Ectodermal cell (in vitro differentiated cells): ENCODE data around the gene LPP.

Experiments used
- H3K27ac ChIP-seq: 2 replicates; pipeline ENCODE4 v1.7.0; 2013; ENCODE audit warnings: mild to moderate bottlenecking, low read depth, low read length; ENCODE audit not compliant: insufficient read depth, poor library complexity, severe bottlenecking
- H3K27me3 ChIP-seq: 2 replicates; pipeline ENCODE4 v1.7.0; 2013; ENCODE audit warnings: mild to moderate bottlenecking, low read length; ENCODE audit not compliant: insufficient read depth, control insufficient read depth, poor library complexity, severe bottlenecking
- H3K36me3 ChIP-seq: one replicate; pipeline ENCODE4 v1.7.0; 2013; ENCODE audit warnings: low read length; ENCODE audit not compliant: control insufficient read depth, insufficient read depth
- H3K4me1 ChIP-seq: one replicate; pipeline ENCODE4 v1.7.0; 2013; ENCODE audit warnings: low read length; ENCODE audit not compliant: control insufficient read depth, insufficient read depth
- H3K4me3 ChIP-seq: 2 replicates; pipeline ENCODE4 v1.7.0; 2013; ENCODE audit warnings: low read depth, low read length, control low read depth; ENCODE audit not compliant: insufficient read depth
- H3K9me3 ChIP-seq: 2 replicates; pipeline ENCODE4 v1.7.0; 2013; ENCODE audit warnings: mild to moderate bottlenecking, low read length, moderate library complexity; ENCODE audit not compliant: control insufficient read depth
- WGBS, 2 experiments: methylation state at CpG; one replicate each; pipeline ENCODE4 v1.1.7; 2013; ENCODE audit warnings: missing lambda C conversion rate in 2 of 2; 5-methylcytosine and 5-hydroxymethylcytosine counted together

The LPP gene

DNA sequence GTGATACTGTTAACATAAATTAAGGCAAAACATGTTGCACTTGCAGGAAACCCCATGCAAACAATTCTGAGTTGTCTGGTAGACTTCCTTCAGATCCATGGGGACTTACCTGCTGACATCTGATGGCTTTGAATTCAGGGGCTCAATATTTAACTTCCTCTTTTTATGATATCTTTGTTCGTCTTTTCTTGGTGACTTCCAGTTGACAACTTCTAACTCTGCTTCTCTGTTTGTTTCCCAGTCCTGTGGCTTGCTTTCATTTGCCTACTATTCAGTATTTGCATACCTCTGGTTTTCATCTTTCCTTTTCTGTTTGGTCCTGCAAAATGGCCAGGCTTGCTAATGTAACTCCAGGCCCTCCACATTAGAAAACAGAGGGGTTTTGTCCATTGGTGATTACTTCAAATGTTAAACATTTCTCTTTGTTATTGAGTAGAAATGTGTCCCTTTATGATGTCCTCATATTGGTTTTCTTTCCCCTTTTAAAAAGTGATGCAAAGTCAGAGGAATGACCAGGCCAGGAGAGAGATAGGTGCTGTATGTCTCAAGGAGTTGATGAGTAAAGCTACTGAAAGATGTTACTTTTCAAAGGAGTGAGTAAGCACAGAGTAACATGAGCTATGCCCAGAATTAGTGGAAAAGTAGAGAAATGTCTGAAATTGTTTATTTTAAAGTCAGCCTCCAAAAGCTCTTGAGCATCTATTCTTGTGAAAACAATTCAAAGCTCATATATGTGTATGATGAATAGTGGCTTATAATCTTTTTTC is 335.9 kb downstream of the LPP start:
- H3K27ac ChIP-seq, result no peak overlapping the region
- H3K36me3 ChIP-seq, result no peaks in the 10 kb centered on the region
- no peak overlapping the region for H3K4me3 ChIP-seq
- 85 to 97% methylated on average over 1 of the region's 1 CpG for WGBS, 2 experiments
- no peaks in the 10 kb centered on the region for H3K4me1 ChIP-seq
- H3K27me3 ChIP-seq, result no peaks in the 10 kb centered on the region
- H3K9me3 ChIP-seq, result no peaks in the 10 kb centered on the region

DNA sequence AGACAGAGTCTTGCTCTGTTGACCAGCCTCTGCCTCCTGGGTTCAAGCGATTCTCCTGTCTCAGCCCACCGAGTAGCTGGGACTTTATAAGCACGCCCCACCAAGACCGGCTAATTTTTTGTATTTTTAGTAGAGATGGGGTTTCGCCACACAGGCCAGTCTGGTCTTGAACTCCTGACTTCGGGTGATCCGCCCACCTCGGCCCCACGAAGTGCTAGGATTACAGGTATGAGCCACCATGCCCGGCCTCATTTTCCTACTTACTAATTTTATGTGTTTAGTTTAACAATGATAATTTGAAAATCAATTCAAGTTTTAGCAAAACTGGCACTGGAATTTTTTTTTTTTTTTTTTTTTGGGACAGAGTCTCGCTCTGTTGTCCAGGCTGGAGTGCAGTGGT is 336.5 kb downstream of the LPP start:
- H3K4me3 ChIP-seq, result no peak overlapping the region
- 92 to 95% methylated on average over 10 to 11 of the region's 11 CpGs for WGBS, 2 experiments
- H3K36me3 ChIP-seq, result no peaks in the 10 kb centered on the region
- H3K9me3 ChIP-seq, result no peaks in the 10 kb centered on the region
- H3K4me1 ChIP-seq, result no peaks in the 10 kb centered on the region
- no peak overlapping the region for H3K27ac ChIP-seq
- no peaks in the 10 kb centered on the region for H3K27me3 ChIP-seq

DNA sequence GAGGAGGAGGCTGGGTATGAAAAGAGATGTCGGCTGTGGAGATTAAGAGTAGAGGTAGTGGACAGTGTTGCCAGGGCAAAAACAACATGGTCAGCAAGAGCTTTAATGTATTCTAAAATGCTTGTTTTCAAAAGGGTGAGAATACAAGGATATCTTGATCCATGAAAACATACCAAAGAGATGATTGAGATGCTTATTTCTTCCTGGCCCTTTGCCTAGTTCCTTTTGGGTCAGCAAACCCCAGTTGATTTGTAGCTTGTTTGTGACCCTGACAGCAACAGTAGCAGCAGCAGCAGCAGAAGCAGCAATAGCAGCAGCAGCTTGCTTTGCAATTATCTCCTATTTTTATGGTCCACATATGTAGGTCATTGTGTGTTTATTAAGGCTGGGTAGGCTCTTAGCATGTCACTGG is 337.3 kb downstream of the LPP start:
- 88 to 93% methylated on average over 1 of the region's 1 CpG for WGBS, 2 experiments

DNA sequence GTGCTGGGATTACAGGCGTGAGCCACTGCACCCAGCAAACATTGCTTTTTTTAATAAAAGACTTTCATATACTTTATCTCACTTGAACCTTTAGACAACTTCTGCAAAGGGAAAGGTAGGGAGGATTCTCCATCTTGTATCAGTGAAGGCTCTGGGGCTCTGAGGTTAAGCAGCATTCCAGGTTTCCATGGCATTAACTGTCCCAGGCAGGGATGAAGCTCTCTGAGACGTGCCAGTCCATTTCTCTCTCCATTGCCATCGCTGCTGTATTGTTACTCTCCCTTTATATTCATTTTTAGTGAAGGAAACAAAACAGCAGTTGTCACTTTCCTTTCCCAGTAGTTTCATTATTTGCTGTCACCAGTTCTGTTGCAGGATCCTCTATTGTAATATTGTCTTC is 342.4 kb downstream of the LPP start:
- no peak overlapping the region for H3K4me3 ChIP-seq
- H3K27me3 ChIP-seq, result no peaks in the 10 kb centered on the region
- no peaks in the 10 kb centered on the region for H3K36me3 ChIP-seq
- 85 to 87% methylated on average over 3 of the region's 3 CpGs for WGBS, 2 experiments
- no peaks in the 10 kb centered on the region for H3K9me3 ChIP-seq
- H3K27ac ChIP-seq, result no peak overlapping the region
- H3K4me1 ChIP-seq, result no peaks in the 10 kb centered on the region

More for the DNA sequence above, 337.3 kb downstream of the LPP start:
- Histone ChIP-seq H3K4me3 (no peak overlapping the region), H3K27ac (no peak overlapping the region), H3K27me3 (no peaks in the 10 kb centered on the region), H3K9me3 (no peaks in the 10 kb centered on the region), H3K4me1 (no peaks in the 10 kb centered on the region), H3K36me3 (no peaks in the 10 kb centered on the region)

DNA sequence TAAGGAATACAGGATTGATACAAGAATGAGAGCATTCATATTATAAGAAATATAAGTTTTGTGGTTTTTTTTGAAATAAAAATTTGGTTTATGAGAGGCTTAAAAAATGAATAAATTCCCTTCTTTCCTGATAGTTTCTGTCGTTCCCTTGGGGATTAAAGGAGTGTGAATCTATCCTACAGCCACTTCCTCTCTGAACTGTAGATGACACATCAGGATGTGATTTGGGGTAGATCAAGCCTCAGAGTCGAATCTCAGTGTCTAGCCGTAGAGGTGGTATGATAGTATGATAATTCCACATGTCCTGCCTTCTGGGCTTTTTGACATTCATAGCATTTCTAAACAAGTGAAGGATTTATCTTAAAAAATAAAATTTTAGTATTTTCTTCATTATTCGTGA is 343.1 kb downstream of the LPP start:
- Histone ChIP-seq H3K4me3 (no peak overlapping the region), H3K27ac (no peak overlapping the region), H3K4me1 (no peaks in the 10 kb centered on the region), H3K27me3 (no peaks in the 10 kb centered on the region), H3K9me3 (no peaks in the 10 kb centered on the region), H3K36me3 (no peaks in the 10 kb centered on the region)
- 84 to 88% methylated on average over 1 to 3 of the region's 4 CpGs for WGBS, 2 experiments

DNA sequence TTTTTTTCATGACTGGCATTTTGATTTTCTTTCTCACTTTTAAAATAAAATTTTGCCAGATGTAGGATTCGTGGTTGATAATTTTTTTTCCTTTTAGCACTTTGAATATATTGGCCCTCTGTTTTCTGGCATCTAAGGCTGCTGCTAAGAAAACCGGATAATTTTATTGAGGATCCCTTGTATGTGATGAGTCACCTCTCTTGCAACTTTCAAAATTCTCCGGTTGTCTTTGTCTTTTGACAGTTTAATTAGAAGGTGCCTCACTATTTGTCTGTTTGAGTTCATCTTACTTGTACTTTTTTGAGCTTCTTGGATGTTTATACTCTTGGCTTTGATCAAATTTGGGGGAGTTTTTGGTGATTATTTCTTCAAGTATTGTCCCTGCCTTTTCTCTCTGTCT is 349.7 kb downstream of the LPP start:
- no peaks in the 10 kb centered on the region for H3K4me1 ChIP-seq
- no peaks in the 10 kb centered on the region for H3K36me3 ChIP-seq
- H3K27ac ChIP-seq, result no peak overlapping the region
- H3K4me3 ChIP-seq, result no peak overlapping the region
- WGBS, 2 experiments, result 50 to 64% methylated on average over 2 to 3 of the region's 3 CpGs
- H3K27me3 ChIP-seq, result no peaks in the 10 kb centered on the region
- H3K9me3 ChIP-seq, result no peaks in the 10 kb centered on the region

DNA sequence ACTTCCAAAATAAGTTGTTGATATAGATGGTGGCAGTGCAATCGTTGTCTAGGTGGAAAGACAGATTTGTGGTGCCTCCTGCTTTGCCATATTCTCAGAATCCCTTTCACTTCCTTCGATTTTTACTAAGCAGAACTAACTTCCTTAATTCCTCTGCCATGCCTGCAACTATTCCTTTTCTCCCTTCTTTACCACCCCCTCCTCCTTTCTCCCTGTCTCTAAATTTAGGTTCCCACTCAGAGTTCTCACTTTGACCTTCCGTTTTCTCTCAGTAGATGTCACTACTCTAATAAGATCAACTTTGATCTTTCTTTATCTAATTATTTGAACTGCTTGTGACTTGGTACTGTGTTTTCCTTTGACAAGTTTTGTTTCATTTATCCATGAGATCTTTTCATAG is 351.2 kb downstream of the LPP start:
- H3K27me3 ChIP-seq, result no peaks in the 10 kb centered on the region
- H3K36me3 ChIP-seq, result no peaks in the 10 kb centered on the region

DNA sequence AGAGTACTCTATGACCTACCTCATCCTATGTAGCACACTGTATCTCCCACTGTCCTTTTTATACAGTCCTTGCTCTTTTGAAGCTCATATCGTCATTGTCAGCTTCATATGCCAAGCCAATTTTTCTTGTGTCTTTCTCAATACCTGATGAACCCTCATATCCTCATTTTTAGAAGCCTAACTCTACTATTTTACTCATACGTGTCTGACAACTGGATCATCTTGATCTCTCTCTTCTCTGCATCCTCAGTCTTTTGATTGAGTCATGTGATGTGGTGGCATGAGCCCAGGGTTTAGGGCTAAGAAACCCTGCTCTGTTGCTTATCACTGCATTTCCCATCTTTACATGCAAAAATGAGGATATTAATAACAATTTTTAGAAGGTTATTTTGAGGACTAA is 352.0 kb downstream of the LPP start:
- H3K27ac ChIP-seq, result no peak overlapping the region
- H3K9me3 ChIP-seq, result no peaks in the 10 kb centered on the region
- H3K4me3 ChIP-seq, result no peak overlapping the region
- WGBS, 2 experiments, result 91 to 98% methylated on average over 1 to 2 of the region's 2 CpGs
- no peaks in the 10 kb centered on the region for H3K27me3 ChIP-seq
- H3K36me3 ChIP-seq, result no peaks in the 10 kb centered on the region
- no peaks in the 10 kb centered on the region for H3K4me1 ChIP-seq

More for the DNA sequence above, 351.2 kb downstream of the LPP start:
- Histone ChIP-seq H3K4me1 (no peaks in the 10 kb centered on the region), H3K9me3 (no peaks in the 10 kb centered on the region), H3K4me3 (no peak overlapping the region), H3K27ac (no peak overlapping the region)
- WGBS, 2 experiments, result 60 to 100% methylated on average over 2 to 3 of the region's 3 CpGs

DNA sequence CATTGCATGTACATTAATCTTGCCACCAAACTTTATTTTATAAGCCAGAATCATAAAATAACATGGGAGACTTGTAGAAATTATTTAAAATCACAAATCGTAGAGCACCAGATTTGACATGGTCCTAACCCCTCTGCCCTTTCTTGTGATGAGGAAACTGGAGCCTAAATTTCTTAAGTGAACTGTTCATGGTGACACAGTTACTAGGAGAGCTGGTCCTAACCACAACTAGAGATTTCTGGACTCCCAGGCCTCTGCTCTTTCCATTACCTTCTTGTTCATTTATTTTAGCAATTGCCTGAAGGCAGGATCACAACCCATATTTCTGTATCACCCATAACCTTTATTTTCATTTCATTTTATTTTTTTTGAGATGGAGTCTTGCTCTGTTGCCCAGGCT is 352.5 kb downstream of the LPP start:
- H3K27me3 ChIP-seq, result no peaks in the 10 kb centered on the region
- 92 to 100% methylated on average over 1 of the region's 1 CpG for WGBS, 2 experiments
- no peaks in the 10 kb centered on the region for H3K9me3 ChIP-seq
- no peak overlapping the region for H3K27ac ChIP-seq
- H3K4me3 ChIP-seq, result no peak overlapping the region
- no peaks in the 10 kb centered on the region for H3K4me1 ChIP-seq
- H3K36me3 ChIP-seq, result no peaks in the 10 kb centered on the region

DNA sequence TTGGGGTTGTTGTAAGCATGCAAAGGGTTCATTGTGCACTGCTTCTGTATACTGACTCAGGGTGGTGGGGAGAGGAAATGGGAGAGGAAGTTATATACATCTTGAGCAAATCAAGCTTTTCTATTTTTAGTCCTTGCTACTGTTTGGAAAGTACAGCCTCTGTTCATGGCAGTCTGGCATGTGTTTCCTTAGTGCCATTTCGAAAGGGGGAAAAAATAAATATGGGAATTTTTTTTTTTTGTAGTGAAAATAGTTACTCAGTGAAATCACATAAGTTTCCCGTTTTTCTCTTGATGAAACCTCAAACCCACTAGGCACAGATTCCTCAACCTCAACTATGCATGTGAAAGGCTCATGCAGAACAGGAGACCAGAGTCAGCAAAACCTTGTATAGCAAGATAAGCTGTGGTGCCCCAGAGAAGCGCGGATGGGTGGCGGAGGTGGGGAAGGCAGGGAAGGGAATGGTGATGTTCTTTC is 353.3 kb downstream of the LPP start:
- Histone ChIP-seq H3K9me3 (no peaks in the 10 kb centered on the region), H3K27ac (no peak overlapping the region), H3K4me1 (no peaks in the 10 kb centered on the region), H3K27me3 (no peaks in the 10 kb centered on the region), H3K4me3 (no peak overlapping the region), H3K36me3 (no peaks in the 10 kb centered on the region)
- WGBS, 2 experiments, result 73 to 79% methylated on average over 5 of the region's 5 CpGs
